Suprapubic skin (tissue), 4 donors: ENCODE measurements around the gene SPTBN1. TPM values are rescaled to one million over a fixed set of nuclear protein-coding genes. Genes with fewer than 3 reads are reported as not detected.
"Not testable (repeated sequence)": the region's sequence is repeated elsewhere in the genome, so short reads cannot be mapped to it uniquely, and the experiment has no call there.

Source experiments
- DNase-seq, 2 donors: peaks; one replicate each; pipeline ENCODE4 v3.0.0-alpha.2; 2019; ENCODE audit warnings: low spot score in 2 of 2
- H3K27ac ChIP-seq: fragments of 200-600 bp; sonication (generic); one replicate; pipeline ENCODE4 v1.5.1; 2019
- H3K27me3 ChIP-seq: fragments of 200-600 bp; sonication (generic); one replicate; pipeline ENCODE4 v1.5.1; 2019
- H3K36me3 ChIP-seq: fragments of 200-600 bp; sonication (generic); one replicate; pipeline ENCODE4 v1.5.1; 2019
- H3K4me1 ChIP-seq: fragments of 200-600 bp; sonication (generic); one replicate; pipeline ENCODE4 v1.5.1; 2019
- H3K4me3 ChIP-seq: fragments of 200-600 bp; sonication (generic); one replicate; pipeline ENCODE4 v1.5.1; 2019; ENCODE audit warnings: mild to moderate bottlenecking
- H3K9me3 ChIP-seq: fragments of 200-600 bp; sonication (generic); one replicate; pipeline ENCODE4 v1.5.1; 2019
- CTCF ChIP-seq, 2 donors: fragments of 200-600 bp in 1 of 2; fragments of 450-650 bp in 1 of 2; sonication (generic) in 1 of 2; IDR thresholded peaks; one replicate each; pipeline ENCODE4 v1.5.1; 2016 to 2019; ENCODE audit warnings: antibody characterized with exemption in 2 of 2, mild to moderate bottlenecking in 1 of 2, moderate library complexity in 1 of 2
- EP300 ChIP-seq: sonication (generic); formaldehyde crosslinking; IDR thresholded peaks from one replicate; pipeline ENCODE4 v1.6.1; 2017; ENCODE audit warnings: antibody characterized with exemption
- POLR2A ChIP-seq, 2 donors: fragments of 450-650 bp; IDR thresholded peaks; one replicate each; pipeline ENCODE4 v1.6.1; 2017; ENCODE audit warnings: antibody characterized with exemption in 2 of 2, mild to moderate bottlenecking in 2 of 2, moderate library complexity in 2 of 2
- POLR2AphosphoS5 ChIP-seq, 3 donors: sonication (generic); formaldehyde crosslinking; IDR thresholded peaks; one replicate each; pipeline ENCODE4 v1.6.1; 2017; ENCODE audit warnings: antibody characterized with exemption in 3 of 3
- WGBS: methylation state at CpG from one replicate; pipeline ENCODE4 v1.1.5; 2018; 5-methylcytosine and 5-hydroxymethylcytosine counted together
- total RNA-seq, 4 donors: library from RNA; depleted of rRNA; stranded (reverse); fragments of >200 nt; gene quantifications; one replicate each; pipeline ENCODE4 v1.1.0, GENCODE V29; 2016

Gene SPTBN1
- total RNA-seq, 4 donors from 2014 or later: 173 to 250 (median 203) TPM

- WGBS: 75% methylated on average over 1 of the region's 1 CpG
- no peak overlapping the region for H3K27ac ChIP-seq
Observed at GRCh38 chr2:54697934-54698333, 241.8 kb downstream of the SPTBN1 start.

GRCh38 chr2:54698926-54699325, 242.8 kb downstream of the SPTBN1 start:
- not testable (repeated sequence) for H3K9me3 ChIP-seq, DNase-seq, H3K36me3 ChIP-seq, H3K4me1 ChIP-seq, H3K4me3 ChIP-seq, H3K27me3 ChIP-seq, H3K27ac ChIP-seq
- WGBS: 97% methylated on average over 25 of the region's 37 CpGs

More at GRCh38 chr2:54697934-54698333, 241.8 kb downstream of the SPTBN1 start:
- no peak for DNase-seq
- TF ChIP-seq POLR2A (IDR thresholded peaks at IDR 0.05) (no peak), POLR2AphosphoS5 (IDR thresholded peaks at IDR 0.05) (no peak), CTCF (IDR thresholded peaks at IDR 0.05) (no peak), EP300 (no peak)
- Histone ChIP-seq H3K4me3 (no peak overlapping the region), H3K27me3 (no peaks in the 10 kb centered on the region), H3K9me3 (no peaks in the 10 kb centered on the region), H3K4me1 (no peaks in the 10 kb centered on the region), H3K36me3 (no peaks in the 10 kb centered on the region)

- Histone ChIP-seq H3K36me3 (no peaks in the 10 kb centered on the region), H3K27ac (no peak overlapping the region), H3K9me3 (no peaks in the 10 kb centered on the region), H3K4me1 (no peaks in the 10 kb centered on the region), H3K4me3 (no peak overlapping the region), H3K27me3 (no peaks in the 10 kb centered on the region)
- TF ChIP-seq EP300: no peak
- no peak for TF ChIP-seq POLR2A (IDR thresholded peaks at IDR 0.05)
- no peak for TF ChIP-seq POLR2AphosphoS5 (IDR thresholded peaks at IDR 0.05)
- TF ChIP-seq CTCF (IDR thresholded peaks at IDR 0.05): no peak
- WGBS: 81% methylated on average over 2 of the region's 2 CpGs
- DNase-seq: no peak
Observed at GRCh38 chr2:54699665-54700064, 243.5 kb downstream of the SPTBN1 start.

- H3K4me3 ChIP-seq: no peak overlapping the region
- no peaks in the 10 kb centered on the region for H3K27me3 ChIP-seq
- 85% methylated on average over 2 of the region's 2 CpGs for WGBS
- H3K27ac ChIP-seq: no peak overlapping the region
- no peak for DNase-seq
- no peaks in the 10 kb centered on the region for H3K36me3 ChIP-seq
- H3K4me1 ChIP-seq: no peaks in the 10 kb centered on the region
- no peaks in the 10 kb centered on the region for H3K9me3 ChIP-seq
- TF ChIP-seq POLR2AphosphoS5 (IDR thresholded peaks at IDR 0.05) (no peak), CTCF (IDR thresholded peaks at IDR 0.05) (no peak), EP300 (no peak), POLR2A (IDR thresholded peaks at IDR 0.05) (no peak)
Observed at GRCh38 chr2:54701029-54701428, 244.9 kb downstream of the SPTBN1 start.

GRCh38 chr2:54704238-54704637, 248.1 kb downstream of the SPTBN1 start:
- no peak for DNase-seq
- 95% methylated on average over 1 of the region's 1 CpG for WGBS
- TF ChIP-seq POLR2AphosphoS5 (IDR thresholded peaks at IDR 0.05): no peak
- no peak for TF ChIP-seq POLR2A (IDR thresholded peaks at IDR 0.05)
- TF ChIP-seq EP300: no peak
- no peak for TF ChIP-seq CTCF (IDR thresholded peaks at IDR 0.05)
- H3K27ac ChIP-seq: no peak overlapping the region
- H3K4me3 ChIP-seq: no peak overlapping the region
- peaks cover 10% of the 10 kb centered on the region for H3K4me1 ChIP-seq
- no peaks in the 10 kb centered on the region for H3K9me3 ChIP-seq
- no peaks in the 10 kb centered on the region for H3K27me3 ChIP-seq
- no peaks in the 10 kb centered on the region for H3K36me3 ChIP-seq
